ENCODE measurements around the gene IL17D. TPM values are rescaled to one million over a fixed set of nuclear protein-coding genes. Genes with fewer than 3 reads are reported as not detected.
"Not testable (repeated sequence)": the region's sequence is repeated elsewhere in the genome, so short reads cannot be mapped to it uniquely, and the experiment has no call there.

Gene IL17D
- total RNA-seq, 1 donor from 2014 or later = not detected

- DNase-seq = no peak
- no peak for ATAC-seq (ENCODE audit: low read depth)
- Mint-ChIP-seq H3K36me3 (ENCODE audit: low read depth) (peaks cover 42% of the 10 kb centered on the region), H3K27ac (no peak overlapping the region), H3K9me3 (no peaks in the 10 kb centered on the region), H3K4me3 (no peak overlapping the region), H3K27me3 (no peaks in the 10 kb centered on the region), H3K4me1 (no peaks in the 10 kb centered on the region)
- CTCF ChIA-PET = no interaction called here
- no peak for TF ChIP-seq CTCF (IDR thresholded peaks at IDR 0.05)
- intact Hi-C loops (cut with micrococcal nuclease) = no loop called here
- POLR2A ChIA-PET = no interaction called here
These were observed 27.3 kb upstream of the IL17D start for GRCh38 chr13:20676213-20676612.

- H3K36me3 Mint-ChIP-seq (ENCODE audit: low read depth) = peaks cover 26% of the 10 kb centered on the region
- H3K4me3 Mint-ChIP-seq; H3K9me3 Mint-ChIP-seq; DNase-seq; H3K4me1 Mint-ChIP-seq; ATAC-seq (ENCODE audit: low read depth); H3K27me3 Mint-ChIP-seq; POLR2A ChIA-PET; intact Hi-C loops (cut with micrococcal nuclease); CTCF ChIA-PET; H3K27ac Mint-ChIP-seq: not testable (repeated sequence)
These were observed 24.9 kb upstream of the IL17D start for GRCh38 chr13:20678606-20679005.

- H3K4me1 Mint-ChIP-seq = no peaks in the 10 kb centered on the region
- POLR2A ChIA-PET = no interaction called here
- H3K9me3 Mint-ChIP-seq = no peaks in the 10 kb centered on the region
- H3K4me3 Mint-ChIP-seq = no peak overlapping the region
- H3K27me3 Mint-ChIP-seq = no peaks in the 10 kb centered on the region
- TF ChIP-seq CTCF (IDR thresholded peaks at IDR 0.05) = no peak
- no peak overlapping the region for H3K27ac Mint-ChIP-seq
- H3K36me3 Mint-ChIP-seq (ENCODE audit: low read depth) = peaks cover 23% of the 10 kb centered on the region
- intact Hi-C loops (cut with micrococcal nuclease) = no loop called here
- no peak for ATAC-seq (ENCODE audit: low read depth)
- no peak for DNase-seq
- CTCF ChIA-PET = no interaction called here
These were observed 23.6 kb upstream of the IL17D start for GRCh38 chr13:20679879-20680278.

- no peak overlapping the region for H3K27ac Mint-ChIP-seq
- ChIA-PET CTCF (no interaction called here), POLR2A (no interaction called here)
- peaks cover 18% of the 10 kb centered on the region for H3K36me3 Mint-ChIP-seq (ENCODE audit: low read depth)
- H3K27me3 Mint-ChIP-seq = no peaks in the 10 kb centered on the region
- H3K9me3 Mint-ChIP-seq = no peaks in the 10 kb centered on the region
- H3K4me3 Mint-ChIP-seq = no peak overlapping the region
- TF ChIP-seq CTCF (IDR thresholded peaks at IDR 0.05) = no peak
- no peaks in the 10 kb centered on the region for H3K4me1 Mint-ChIP-seq
- ATAC-seq (ENCODE audit: low read depth) (no peak), DNase-seq (no peak)
- intact Hi-C loops (cut with micrococcal nuclease) = no loop called here
These were observed 23.0 kb upstream of the IL17D start for GRCh38 chr13:20680416-20681080.

- ATAC-seq (ENCODE audit: low read depth); H3K4me1 Mint-ChIP-seq; H3K4me3 Mint-ChIP-seq; H3K27me3 Mint-ChIP-seq; DNase-seq; POLR2A ChIA-PET; H3K9me3 Mint-ChIP-seq; CTCF ChIA-PET; H3K27ac Mint-ChIP-seq; intact Hi-C loops (cut with micrococcal nuclease): not testable (repeated sequence)
- H3K36me3 Mint-ChIP-seq (ENCODE audit: low read depth) = peaks cover 11% of the 10 kb centered on the region
These were observed 22.0 kb upstream of the IL17D start for GRCh38 chr13:20681481-20681880.

GRCh38 chr13:20682061-20682460 is 21.4 kb upstream of the IL17D start:
- intact Hi-C loops (cut with micrococcal nuclease) = no loop called here
- DNase-seq (no peak), ATAC-seq (ENCODE audit: low read depth) (no peak)
- Mint-ChIP-seq H3K4me3 (no peak overlapping the region), H3K4me1 (no peaks in the 10 kb centered on the region), H3K36me3 (ENCODE audit: low read depth) (peaks cover 11% of the 10 kb centered on the region), H3K27me3 (no peaks in the 10 kb centered on the region), H3K9me3 (no peaks in the 10 kb centered on the region), H3K27ac (no peak overlapping the region)
- ChIA-PET POLR2A (no interaction called here), CTCF (no interaction called here)
- TF ChIP-seq CTCF (IDR thresholded peaks at IDR 0.05) = no peak

Data from activated B cell treated with CpG ODN at 0.5 μM for 24 hours (primary cell).